WTC11 (cell line): ENCODE results near the gene UCN3. TPM values are rescaled to one million over a fixed set of nuclear protein-coding genes. Genes with fewer than 3 reads are reported as not detected.

Source experiments
- ATAC-seq: fragments of 200-7000 bp; cut with Tn5 transposase; 2 replicates; pipeline ENCODE4 v1.10.0; 2021; ENCODE audit warnings: mild to moderate bottlenecking, moderate library complexity
- CTCF ChIA-PET: fragments of 300-600 bp; sonication (Branson Sonifier 250); formaldehyde crosslinking; loops from one replicate; lab custom pipeline; 2021; ENCODE audit warnings: antibody characterized with exemption; lab: Charles Lee
- POLR2A ChIA-PET: fragments of 350-600 bp; sonication (Branson Sonifier 250); formaldehyde crosslinking; loops from one replicate; lab custom pipeline; 2021; ENCODE audit warnings: antibody characterized with exemption; lab: Charles Lee
- DNase-seq: peaks from one replicate; pipeline ENCODE4 v3.0.0; 2021; ENCODE audit warnings: low spot score
- H3K27ac Mint-ChIP-seq: 2 replicates; pipeline ENCODE4 v1.8.0; 2021; ENCODE audit warnings: mixed read lengths
- H3K27me3 Mint-ChIP-seq: 2 replicates; pipeline ENCODE4 v1.8.0; 2021; ENCODE audit warnings: low read depth, mild to moderate bottlenecking, moderate library complexity, mixed read lengths
- H3K36me3 Mint-ChIP-seq: 2 replicates; pipeline ENCODE4 v1.8.0; 2021; ENCODE audit warnings: mixed read lengths
- H3K4me1 Mint-ChIP-seq: 2 replicates; pipeline ENCODE4 v1.8.0; 2022; ENCODE audit warnings: mixed read lengths
- H3K4me3 Mint-ChIP-seq: 2 replicates; pipeline ENCODE4 v1.8.0; 2021; ENCODE audit warnings: mild to moderate bottlenecking, moderate library complexity, mixed read lengths
- H3K9me3 Mint-ChIP-seq: 2 replicates; pipeline ENCODE4 v1.8.0; 2021; ENCODE audit warnings: mixed read lengths
- CREM ChIP-seq: sonication (generic); formaldehyde crosslinking; IDR thresholded peaks from 2 replicates; pipeline ENCODE4 v1.8.1; 2022; ENCODE audit warnings: mild to moderate bottlenecking, missing genetic modification reagents, moderate library complexity
- FOXJ3 ChIP-seq: sonication (generic); formaldehyde crosslinking; IDR thresholded peaks from 2 replicates; pipeline ENCODE4 v1.9.0; 2021; ENCODE audit warnings: missing genetic modification reagents, mild to moderate bottlenecking, borderline replicate concordance
- GTF2I ChIP-seq: fragments of 250-450 bp; sonication (Bioruptor Pico); conservative IDR thresholded peaks from 2 replicates; pipeline ENCODE4 v1.4.0; 2021; ENCODE audit warnings: mild to moderate bottlenecking
- JUN ChIP-seq: sonication (generic); formaldehyde crosslinking; IDR thresholded peaks from 2 replicates; pipeline ENCODE4 v1.8.0; 2023; ENCODE audit warnings: mild to moderate bottlenecking, missing genetic modification reagents
- NFATC4 ChIP-seq: fragments of 250-450 bp; sonication (Bioruptor Pico); IDR thresholded peaks from 2 replicates; pipeline ENCODE4 v1.9.0; 2021; ENCODE audit warnings: mild to moderate bottlenecking
- NR1H2 ChIP-seq: sonication (generic); formaldehyde crosslinking; IDR thresholded peaks from 2 replicates; pipeline ENCODE4 v1.9.0; 2021; ENCODE audit warnings: mild to moderate bottlenecking, moderate library complexity, missing genetic modification reagents
- OVOL2 ChIP-seq: fragments of 250-450 bp; sonication (Bioruptor Pico); IDR thresholded peaks from 2 replicates; pipeline ENCODE4 v1.9.0; 2021; ENCODE audit warnings: mild to moderate bottlenecking, borderline replicate concordance
- PRRX2 ChIP-seq: fragments of 250-450 bp; sonication (Bioruptor Pico); IDR thresholded peaks from 2 replicates; pipeline ENCODE4 v1.8.0; 2021; ENCODE audit warnings: mild to moderate bottlenecking
- SMAD4 ChIP-seq: sonication (generic); formaldehyde crosslinking; IDR thresholded peaks from 2 replicates; pipeline ENCODE4 v1.8.0; 2022; ENCODE audit warnings: mild to moderate bottlenecking, missing genetic modification reagents
- ZNF121 ChIP-seq: sonication (generic); formaldehyde crosslinking; IDR thresholded peaks from 2 replicates; pipeline ENCODE4 v1.8.0; 2023; ENCODE audit warnings: missing genetic modification reagents
- ZNF317 ChIP-seq: sonication (generic); formaldehyde crosslinking; IDR thresholded peaks from 2 replicates; pipeline ENCODE4 v1.8.1; 2023; ENCODE audit warnings: low read depth, mild to moderate bottlenecking, moderate library complexity, missing genetic modification reagents, borderline replicate concordance
- total RNA-seq: library from RNA; stranded (reverse); gene quantifications from 3 replicates; pipeline ENCODE4 v1.2.3, GENCODE V29; 2021
- TF ChIP-seq, protein P1 (sequence below): fragments of 250-450 bp; sonication (Bioruptor Pico); IDR thresholded peaks from 2 replicates; pipeline ENCODE4 v1.9.0; 2021; ENCODE audit warnings: mild to moderate bottlenecking
- TF ChIP-seq, protein P2 (sequence below): sonication (generic); formaldehyde crosslinking; IDR thresholded peaks from 2 replicates; pipeline ENCODE4 v1.8.1; 2022; ENCODE audit warnings: missing genetic modification reagents, borderline replicate concordance
- TF ChIP-seq, protein P3 (sequence below): sonication (generic); formaldehyde crosslinking; IDR thresholded peaks from 2 replicates; pipeline ENCODE4 v1.8.0; 2023; ENCODE audit warnings: missing genetic modification reagents, mild to moderate bottlenecking, borderline replicate concordance
- TF ChIP-seq, protein P4 (sequence below): sonication (generic); formaldehyde crosslinking; IDR thresholded peaks from 2 replicates; pipeline ENCODE4 v1.8.0; 2022; ENCODE audit warnings: missing genetic modification reagents
- TF ChIP-seq, protein P5 (sequence below): sonication (generic); formaldehyde crosslinking; IDR thresholded peaks from 2 replicates; pipeline ENCODE4 v1.8.1; 2023; ENCODE audit warnings: mild to moderate bottlenecking, missing genetic modification reagents
- TF ChIP-seq, protein P6 (sequence below): sonication (generic); formaldehyde crosslinking; IDR thresholded peaks from 2 replicates; pipeline ENCODE4 v1.8.1; 2022; ENCODE audit warnings: low read depth, missing genetic modification reagents, borderline replicate concordance
- TF ChIP-seq, protein P7 (sequence below): sonication (generic); formaldehyde crosslinking; IDR thresholded peaks from 2 replicates; pipeline ENCODE4 v1.8.1; 2022; ENCODE audit warnings: mild to moderate bottlenecking, moderate library complexity, missing genetic modification reagents
- TF ChIP-seq, protein P8 (sequence below): sonication (generic); formaldehyde crosslinking; conservative IDR thresholded peaks from 2 replicates; pipeline ENCODE4 v1.8.1; 2023; ENCODE audit warnings: mild to moderate bottlenecking, low read depth, missing genetic modification reagents, moderate library complexity

Gene UCN3
- total RNA-seq, 1 experiment from 2014 or later: not detected

DNA sequence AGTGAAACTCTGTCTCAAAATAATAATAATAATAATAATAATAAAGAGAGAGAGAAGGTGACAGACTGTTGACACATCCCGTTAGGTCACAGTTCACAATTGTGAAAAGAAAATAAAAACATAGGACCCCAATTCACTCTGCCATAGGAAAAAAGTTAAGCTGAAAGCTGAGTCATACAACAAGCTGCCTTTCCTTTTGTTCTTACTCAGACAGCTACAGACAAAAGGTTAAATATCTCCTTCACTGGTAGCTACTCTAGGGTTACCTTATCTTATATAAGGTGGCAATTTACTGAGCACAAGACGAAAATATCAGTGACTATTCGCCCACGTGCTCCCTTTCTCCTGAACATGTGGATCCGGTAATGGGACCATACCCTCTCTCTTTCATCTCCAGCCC lies 22.4 kb downstream of the UCN3 start:
- Mint-ChIP-seq H3K36me3 (peaks cover 48% of the 10 kb centered on the region), H3K27me3 (no peaks in the 10 kb centered on the region; the same call in 1 of the 2 replicates), H3K4me3 (no peak overlapping the region), H3K9me3 (peaks cover 58% of the 10 kb centered on the region), H3K4me1 (peaks cover 13% of the 10 kb centered on the region), H3K27ac (no peak overlapping the region)
- ATAC-seq (no peak), DNase-seq (no peak)
- POLR2A ChIA-PET: no interaction called here
- CTCF ChIA-PET: interaction anchor here (1.3 to 1.6 kb wide), 2 partner anchors 46 to 572 kb away, joined by 3 read pairs; no protein-coding TSS in a partner anchor
- TF ChIP-seq GTF2I (CRISPR knock-in tag) (no peak), FOXJ3 (CRISPR knock-in tag) (no peak), NR1H2 (no peak), SMAD4 (no peak), CREM (CRISPR knock-in tag) (no peak), ZNF317 (CRISPR knock-in tag) (no peak), JUN (CRISPR knock-in tag) (no peak), OVOL2 (CRISPR knock-in tag) (no peak), NFATC4 (CRISPR knock-in tag) (no peak), ZNF121 (no peak), PRRX2 (CRISPR knock-in tag) (no peak)
- TF ChIP-seq, protein P1, sequence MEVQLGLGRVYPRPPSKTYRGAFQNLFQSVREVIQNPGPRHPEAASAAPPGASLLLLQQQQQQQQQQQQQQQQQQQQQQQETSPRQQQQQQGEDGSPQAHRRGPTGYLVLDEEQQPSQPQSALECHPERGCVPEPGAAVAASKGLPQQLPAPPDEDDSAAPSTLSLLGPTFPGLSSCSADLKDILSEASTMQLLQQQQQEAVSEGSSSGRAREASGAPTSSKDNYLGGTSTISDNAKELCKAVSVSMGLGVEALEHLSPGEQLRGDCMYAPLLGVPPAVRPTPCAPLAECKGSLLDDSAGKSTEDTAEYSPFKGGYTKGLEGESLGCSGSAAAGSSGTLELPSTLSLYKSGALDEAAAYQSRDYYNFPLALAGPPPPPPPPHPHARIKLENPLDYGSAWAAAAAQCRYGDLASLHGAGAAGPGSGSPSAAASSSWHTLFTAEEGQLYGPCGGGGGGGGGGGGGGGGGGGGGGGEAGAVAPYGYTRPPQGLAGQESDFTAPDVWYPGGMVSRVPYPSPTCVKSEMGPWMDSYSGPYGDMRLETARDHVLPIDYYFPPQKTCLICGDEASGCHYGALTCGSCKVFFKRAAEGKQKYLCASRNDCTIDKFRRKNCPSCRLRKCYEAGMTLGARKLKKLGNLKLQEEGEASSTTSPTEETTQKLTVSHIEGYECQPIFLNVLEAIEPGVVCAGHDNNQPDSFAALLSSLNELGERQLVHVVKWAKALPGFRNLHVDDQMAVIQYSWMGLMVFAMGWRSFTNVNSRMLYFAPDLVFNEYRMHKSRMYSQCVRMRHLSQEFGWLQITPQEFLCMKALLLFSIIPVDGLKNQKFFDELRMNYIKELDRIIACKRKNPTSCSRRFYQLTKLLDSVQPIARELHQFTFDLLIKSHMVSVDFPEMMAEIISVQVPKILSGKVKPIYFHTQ (CRISPR knock-in tag): no peak
- TF ChIP-seq, protein P2, sequence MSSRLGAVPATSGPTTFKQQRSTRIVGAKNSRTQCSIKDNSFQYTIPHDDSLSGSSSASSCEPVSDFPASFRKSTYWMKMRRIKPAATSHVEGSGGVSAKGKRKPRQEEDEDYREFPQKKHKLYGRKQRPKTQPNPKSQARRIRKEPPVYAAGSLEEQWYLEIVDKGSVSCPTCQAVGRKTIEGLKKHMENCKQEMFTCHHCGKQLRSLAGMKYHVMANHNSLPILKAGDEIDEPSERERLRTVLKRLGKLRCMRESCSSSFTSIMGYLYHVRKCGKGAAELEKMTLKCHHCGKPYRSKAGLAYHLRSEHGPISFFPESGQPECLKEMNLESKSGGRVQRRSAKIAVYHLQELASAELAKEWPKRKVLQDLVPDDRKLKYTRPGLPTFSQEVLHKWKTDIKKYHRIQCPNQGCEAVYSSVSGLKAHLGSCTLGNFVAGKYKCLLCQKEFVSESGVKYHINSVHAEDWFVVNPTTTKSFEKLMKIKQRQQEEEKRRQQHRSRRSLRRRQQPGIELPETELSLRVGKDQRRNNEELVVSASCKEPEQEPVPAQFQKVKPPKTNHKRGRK (CRISPR knock-in tag): no peak
- TF ChIP-seq, protein P3, sequence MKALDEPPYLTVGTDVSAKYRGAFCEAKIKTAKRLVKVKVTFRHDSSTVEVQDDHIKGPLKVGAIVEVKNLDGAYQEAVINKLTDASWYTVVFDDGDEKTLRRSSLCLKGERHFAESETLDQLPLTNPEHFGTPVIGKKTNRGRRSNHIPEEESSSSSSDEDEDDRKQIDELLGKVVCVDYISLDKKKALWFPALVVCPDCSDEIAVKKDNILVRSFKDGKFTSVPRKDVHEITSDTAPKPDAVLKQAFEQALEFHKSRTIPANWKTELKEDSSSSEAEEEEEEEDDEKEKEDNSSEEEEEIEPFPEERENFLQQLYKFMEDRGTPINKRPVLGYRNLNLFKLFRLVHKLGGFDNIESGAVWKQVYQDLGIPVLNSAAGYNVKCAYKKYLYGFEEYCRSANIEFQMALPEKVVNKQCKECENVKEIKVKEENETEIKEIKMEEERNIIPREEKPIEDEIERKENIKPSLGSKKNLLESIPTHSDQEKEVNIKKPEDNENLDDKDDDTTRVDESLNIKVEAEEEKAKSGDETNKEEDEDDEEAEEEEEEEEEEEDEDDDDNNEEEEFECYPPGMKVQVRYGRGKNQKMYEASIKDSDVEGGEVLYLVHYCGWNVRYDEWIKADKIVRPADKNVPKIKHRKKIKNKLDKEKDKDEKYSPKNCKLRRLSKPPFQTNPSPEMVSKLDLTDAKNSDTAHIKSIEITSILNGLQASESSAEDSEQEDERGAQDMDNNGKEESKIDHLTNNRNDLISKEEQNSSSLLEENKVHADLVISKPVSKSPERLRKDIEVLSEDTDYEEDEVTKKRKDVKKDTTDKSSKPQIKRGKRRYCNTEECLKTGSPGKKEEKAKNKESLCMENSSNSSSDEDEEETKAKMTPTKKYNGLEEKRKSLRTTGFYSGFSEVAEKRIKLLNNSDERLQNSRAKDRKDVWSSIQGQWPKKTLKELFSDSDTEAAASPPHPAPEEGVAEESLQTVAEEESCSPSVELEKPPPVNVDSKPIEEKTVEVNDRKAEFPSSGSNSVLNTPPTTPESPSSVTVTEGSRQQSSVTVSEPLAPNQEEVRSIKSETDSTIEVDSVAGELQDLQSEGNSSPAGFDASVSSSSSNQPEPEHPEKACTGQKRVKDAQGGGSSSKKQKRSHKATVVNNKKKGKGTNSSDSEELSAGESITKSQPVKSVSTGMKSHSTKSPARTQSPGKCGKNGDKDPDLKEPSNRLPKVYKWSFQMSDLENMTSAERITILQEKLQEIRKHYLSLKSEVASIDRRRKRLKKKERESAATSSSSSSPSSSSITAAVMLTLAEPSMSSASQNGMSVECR (CRISPR knock-in tag): no peak
- TF ChIP-seq, protein P4, sequence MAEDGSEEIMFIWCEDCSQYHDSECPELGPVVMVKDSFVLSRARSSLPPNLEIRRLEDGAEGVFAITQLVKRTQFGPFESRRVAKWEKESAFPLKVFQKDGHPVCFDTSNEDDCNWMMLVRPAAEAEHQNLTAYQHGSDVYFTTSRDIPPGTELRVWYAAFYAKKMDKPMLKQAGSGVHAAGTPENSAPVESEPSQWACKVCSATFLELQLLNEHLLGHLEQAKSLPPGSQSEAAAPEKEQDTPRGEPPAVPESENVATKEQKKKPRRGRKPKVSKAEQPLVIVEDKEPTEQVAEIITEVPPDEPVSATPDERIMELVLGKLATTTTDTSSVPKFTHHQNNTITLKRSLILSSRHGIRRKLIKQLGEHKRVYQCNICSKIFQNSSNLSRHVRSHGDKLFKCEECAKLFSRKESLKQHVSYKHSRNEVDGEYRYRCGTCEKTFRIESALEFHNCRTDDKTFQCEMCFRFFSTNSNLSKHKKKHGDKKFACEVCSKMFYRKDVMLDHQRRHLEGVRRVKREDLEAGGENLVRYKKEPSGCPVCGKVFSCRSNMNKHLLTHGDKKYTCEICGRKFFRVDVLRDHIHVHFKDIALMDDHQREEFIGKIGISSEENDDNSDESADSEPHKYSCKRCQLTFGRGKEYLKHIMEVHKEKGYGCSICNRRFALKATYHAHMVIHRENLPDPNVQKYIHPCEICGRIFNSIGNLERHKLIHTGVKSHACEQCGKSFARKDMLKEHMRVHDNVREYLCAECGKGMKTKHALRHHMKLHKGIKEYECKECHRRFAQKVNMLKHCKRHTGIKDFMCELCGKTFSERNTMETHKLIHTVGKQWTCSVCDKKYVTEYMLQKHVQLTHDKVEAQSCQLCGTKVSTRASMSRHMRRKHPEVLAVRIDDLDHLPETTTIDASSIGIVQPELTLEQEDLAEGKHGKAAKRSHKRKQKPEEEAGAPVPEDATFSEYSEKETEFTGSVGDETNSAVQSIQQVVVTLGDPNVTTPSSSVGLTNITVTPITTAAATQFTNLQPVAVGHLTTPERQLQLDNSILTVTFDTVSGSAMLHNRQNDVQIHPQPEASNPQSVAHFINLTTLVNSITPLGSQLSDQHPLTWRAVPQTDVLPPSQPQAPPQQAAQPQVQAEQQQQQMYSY (CRISPR knock-in tag): no peak
- TF ChIP-seq, protein P5, sequence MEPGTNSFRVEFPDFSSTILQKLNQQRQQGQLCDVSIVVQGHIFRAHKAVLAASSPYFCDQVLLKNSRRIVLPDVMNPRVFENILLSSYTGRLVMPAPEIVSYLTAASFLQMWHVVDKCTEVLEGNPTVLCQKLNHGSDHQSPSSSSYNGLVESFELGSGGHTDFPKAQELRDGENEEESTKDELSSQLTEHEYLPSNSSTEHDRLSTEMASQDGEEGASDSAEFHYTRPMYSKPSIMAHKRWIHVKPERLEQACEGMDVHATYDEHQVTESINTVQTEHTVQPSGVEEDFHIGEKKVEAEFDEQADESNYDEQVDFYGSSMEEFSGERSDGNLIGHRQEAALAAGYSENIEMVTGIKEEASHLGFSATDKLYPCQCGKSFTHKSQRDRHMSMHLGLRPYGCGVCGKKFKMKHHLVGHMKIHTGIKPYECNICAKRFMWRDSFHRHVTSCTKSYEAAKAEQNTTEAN (CRISPR knock-in tag): no peak
- TF ChIP-seq, protein P6, sequence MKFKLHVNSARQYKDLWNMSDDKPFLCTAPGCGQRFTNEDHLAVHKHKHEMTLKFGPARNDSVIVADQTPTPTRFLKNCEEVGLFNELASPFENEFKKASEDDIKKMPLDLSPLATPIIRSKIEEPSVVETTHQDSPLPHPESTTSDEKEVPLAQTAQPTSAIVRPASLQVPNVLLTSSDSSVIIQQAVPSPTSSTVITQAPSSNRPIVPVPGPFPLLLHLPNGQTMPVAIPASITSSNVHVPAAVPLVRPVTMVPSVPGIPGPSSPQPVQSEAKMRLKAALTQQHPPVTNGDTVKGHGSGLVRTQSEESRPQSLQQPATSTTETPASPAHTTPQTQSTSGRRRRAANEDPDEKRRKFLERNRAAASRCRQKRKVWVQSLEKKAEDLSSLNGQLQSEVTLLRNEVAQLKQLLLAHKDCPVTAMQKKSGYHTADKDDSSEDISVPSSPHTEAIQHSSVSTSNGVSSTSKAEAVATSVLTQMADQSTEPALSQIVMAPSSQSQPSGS (CRISPR knock-in tag): no peak
- TF ChIP-seq, protein P7, sequence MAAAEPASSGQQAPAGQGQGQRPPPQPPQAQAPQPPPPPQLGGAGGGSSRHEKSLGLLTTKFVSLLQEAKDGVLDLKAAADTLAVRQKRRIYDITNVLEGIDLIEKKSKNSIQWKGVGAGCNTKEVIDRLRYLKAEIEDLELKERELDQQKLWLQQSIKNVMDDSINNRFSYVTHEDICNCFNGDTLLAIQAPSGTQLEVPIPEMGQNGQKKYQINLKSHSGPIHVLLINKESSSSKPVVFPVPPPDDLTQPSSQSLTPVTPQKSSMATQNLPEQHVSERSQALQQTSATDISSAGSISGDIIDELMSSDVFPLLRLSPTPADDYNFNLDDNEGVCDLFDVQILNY (CRISPR knock-in tag): no peak
- TF ChIP-seq, protein P8, sequence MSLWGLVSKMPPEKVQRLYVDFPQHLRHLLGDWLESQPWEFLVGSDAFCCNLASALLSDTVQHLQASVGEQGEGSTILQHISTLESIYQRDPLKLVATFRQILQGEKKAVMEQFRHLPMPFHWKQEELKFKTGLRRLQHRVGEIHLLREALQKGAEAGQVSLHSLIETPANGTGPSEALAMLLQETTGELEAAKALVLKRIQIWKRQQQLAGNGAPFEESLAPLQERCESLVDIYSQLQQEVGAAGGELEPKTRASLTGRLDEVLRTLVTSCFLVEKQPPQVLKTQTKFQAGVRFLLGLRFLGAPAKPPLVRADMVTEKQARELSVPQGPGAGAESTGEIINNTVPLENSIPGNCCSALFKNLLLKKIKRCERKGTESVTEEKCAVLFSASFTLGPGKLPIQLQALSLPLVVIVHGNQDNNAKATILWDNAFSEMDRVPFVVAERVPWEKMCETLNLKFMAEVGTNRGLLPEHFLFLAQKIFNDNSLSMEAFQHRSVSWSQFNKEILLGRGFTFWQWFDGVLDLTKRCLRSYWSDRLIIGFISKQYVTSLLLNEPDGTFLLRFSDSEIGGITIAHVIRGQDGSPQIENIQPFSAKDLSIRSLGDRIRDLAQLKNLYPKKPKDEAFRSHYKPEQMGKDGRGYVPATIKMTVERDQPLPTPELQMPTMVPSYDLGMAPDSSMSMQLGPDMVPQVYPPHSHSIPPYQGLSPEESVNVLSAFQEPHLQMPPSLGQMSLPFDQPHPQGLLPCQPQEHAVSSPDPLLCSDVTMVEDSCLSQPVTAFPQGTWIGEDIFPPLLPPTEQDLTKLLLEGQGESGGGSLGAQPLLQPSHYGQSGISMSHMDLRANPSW (CRISPR knock-in tag): no peak
